ENCODE results near the gene PSMF1.

PSMF1 gene

DNA sequence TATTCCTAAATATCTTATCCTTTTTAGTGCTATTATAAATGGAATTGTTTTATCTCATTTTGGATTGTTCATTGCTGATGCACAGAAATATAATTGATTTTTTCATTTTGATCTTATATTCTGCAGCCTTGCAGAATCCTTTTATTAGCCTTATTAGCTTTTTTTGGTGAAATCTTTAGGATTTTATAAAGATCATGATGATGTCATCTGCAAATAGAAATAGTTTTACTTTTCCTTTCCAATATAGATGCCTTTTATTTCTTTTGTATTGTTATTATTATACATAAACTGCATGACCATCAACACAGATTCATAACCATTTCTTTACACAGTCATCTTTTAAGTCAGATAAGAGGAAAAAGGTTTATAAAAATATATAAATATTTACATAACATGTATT, 16.9 kb upstream of the PSMF1 start:
- Histone ChIP-seq H3K79me2 (ENCODE audit: insufficient read depth, low read length) (no peaks in the 10 kb centered on the region), H3K4me2 (ENCODE audit: low read length) (no peak overlapping the region), H4K20me1 (ENCODE audit: insufficient read depth, low read length) (no peaks in the 10 kb centered on the region), H3K9ac (ENCODE audit: low read length) (no peak overlapping the region), H2AFZ (ENCODE audit: low read length) (no peak overlapping the region), H3K4me3 (ENCODE audit: low read depth, low read length, poor library complexity, severe bottlenecking) (no peak overlapping the region), H3K27ac (ENCODE audit: low read depth, low read length, poor library complexity, severe bottlenecking) (no peak overlapping the region), H3K9me3 (ENCODE audit: low read length) (peaks cover 4% of the 10 kb centered on the region), H3K4me1 (ENCODE audit: insufficient read depth, low read length, severe bottlenecking) (no peaks in the 10 kb centered on the region), H3K9me2 (ENCODE audit: low read depth, low read length) (no peaks in the 10 kb centered on the region), H3K27me3 (ENCODE audit: insufficient read depth, low read length) (peaks cover 4% of the 10 kb centered on the region), H3K36me3 (ENCODE audit: insufficient read depth, low read length) (no peaks in the 10 kb centered on the region; the same call in 1 of the 2 replicates), H3F3A (ENCODE audit: insufficient read depth, low read length) (no peaks in the 10 kb centered on the region)
- TF ChIP-seq EZH2 (IDR thresholded peaks at IDR 0.05; ENCODE audit: borderline replicate concordance, low read length), result no peak

DNA sequence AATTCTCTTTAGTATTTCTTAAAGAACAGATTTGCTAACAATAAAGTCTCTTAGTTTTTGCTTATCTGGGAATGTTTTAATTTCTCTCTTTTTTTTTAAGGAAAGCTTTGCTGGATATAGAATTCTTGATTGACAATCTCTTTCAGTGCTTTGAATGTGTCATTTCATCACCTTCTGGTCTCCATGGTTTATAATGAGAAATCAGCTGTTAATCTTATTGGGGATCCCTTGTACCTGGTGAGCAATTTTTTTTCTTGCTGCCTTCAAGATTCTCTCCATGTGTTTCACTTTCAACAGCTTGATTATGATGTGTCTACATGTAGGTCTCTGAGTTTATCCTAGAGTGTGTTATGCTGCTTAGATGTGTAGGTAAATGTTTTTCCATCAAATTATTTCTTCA, 16.4 kb upstream of the PSMF1 start:
- Histone ChIP-seq H3K79me2 (ENCODE audit: insufficient read depth, low read length) (no peaks in the 10 kb centered on the region), H3K27ac (ENCODE audit: low read depth, low read length, poor library complexity, severe bottlenecking) (no peak overlapping the region), H3K9me2 (ENCODE audit: low read depth, low read length) (no peaks in the 10 kb centered on the region), H3K9me3 (ENCODE audit: low read length) (peaks cover 4% of the 10 kb centered on the region), H2AFZ (ENCODE audit: low read length) (no peak overlapping the region), H3F3A (ENCODE audit: insufficient read depth, low read length) (no peaks in the 10 kb centered on the region), H3K4me1 (ENCODE audit: insufficient read depth, low read length, severe bottlenecking) (no peaks in the 10 kb centered on the region), H3K4me2 (ENCODE audit: low read length) (no peak overlapping the region), H3K36me3 (ENCODE audit: insufficient read depth, low read length) (no peaks in the 10 kb centered on the region; the same call in 1 of the 2 replicates), H3K9ac (ENCODE audit: low read length) (no peak overlapping the region), H3K4me3 (ENCODE audit: low read depth, low read length, poor library complexity, severe bottlenecking) (no peak overlapping the region), H4K20me1 (ENCODE audit: insufficient read depth, low read length) (no peaks in the 10 kb centered on the region), H3K27me3 (ENCODE audit: insufficient read depth, low read length) (peaks cover 4% of the 10 kb centered on the region)
- no peak for TF ChIP-seq CTCF (IDR thresholded peaks at IDR 0.05; ENCODE audit: low read length)
- no peak for TF ChIP-seq EZH2 (IDR thresholded peaks at IDR 0.05; ENCODE audit: borderline replicate concordance, low read length)

- no peak overlapping the region for H3K4me2 ChIP-seq (ENCODE audit: low read length)
- no peaks in the 10 kb centered on the region for H3K4me1 ChIP-seq (ENCODE audit: insufficient read depth, low read length, severe bottlenecking)
- H3K79me2 ChIP-seq (ENCODE audit: insufficient read depth, low read length), result no peaks in the 10 kb centered on the region
- peaks cover 4% of the 10 kb centered on the region for H3K9me3 ChIP-seq (ENCODE audit: low read length)
- H3F3A ChIP-seq (ENCODE audit: insufficient read depth, low read length), result no peaks in the 10 kb centered on the region
- no peak overlapping the region for H2AFZ ChIP-seq (ENCODE audit: low read length)
- H3K36me3 ChIP-seq (ENCODE audit: insufficient read depth, low read length), result no peaks in the 10 kb centered on the region; the same call in 1 of the 2 replicates
- H3K27ac ChIP-seq (ENCODE audit: low read depth, low read length, poor library complexity, severe bottlenecking), result no peak overlapping the region
- H4K20me1 ChIP-seq (ENCODE audit: insufficient read depth, low read length), result no peaks in the 10 kb centered on the region
- TF ChIP-seq CTCF (IDR thresholded peaks at IDR 0.05; ENCODE audit: low read length), result no peak
- TF ChIP-seq EZH2 (IDR thresholded peaks at IDR 0.05; ENCODE audit: borderline replicate concordance, low read length), result no peak
- no peak overlapping the region for H3K4me3 ChIP-seq (ENCODE audit: low read depth, low read length, poor library complexity, severe bottlenecking)
- no peak overlapping the region for H3K9ac ChIP-seq (ENCODE audit: low read length)
- H3K27me3 ChIP-seq (ENCODE audit: insufficient read depth, low read length), result no peaks in the 10 kb centered on the region
- H3K9me2 ChIP-seq (ENCODE audit: low read depth, low read length), result no peaks in the 10 kb centered on the region
Measured at GRCh38 chr20:1103751-1104150, 14.7 kb upstream of the PSMF1 start.

- Histone ChIP-seq H3K9me2 (ENCODE audit: low read depth, low read length) (no peaks in the 10 kb centered on the region), H3K27ac (ENCODE audit: low read depth, low read length, poor library complexity, severe bottlenecking) (no peak overlapping the region), H3K4me1 (ENCODE audit: insufficient read depth, low read length, severe bottlenecking) (no peaks in the 10 kb centered on the region), H3K9me3 (ENCODE audit: low read length) (peaks cover 4% of the 10 kb centered on the region), H4K20me1 (ENCODE audit: insufficient read depth, low read length) (no peaks in the 10 kb centered on the region), H3K36me3 (ENCODE audit: insufficient read depth, low read length) (no peaks in the 10 kb centered on the region; the same call in 1 of the 2 replicates), H3K9ac (ENCODE audit: low read length) (no peak overlapping the region), H3F3A (ENCODE audit: insufficient read depth, low read length) (no peaks in the 10 kb centered on the region), H3K79me2 (ENCODE audit: insufficient read depth, low read length) (no peaks in the 10 kb centered on the region), H2AFZ (ENCODE audit: low read length) (no peak overlapping the region), H3K4me2 (ENCODE audit: low read length) (no peak overlapping the region), H3K27me3 (ENCODE audit: insufficient read depth, low read length) (no peaks in the 10 kb centered on the region), H3K4me3 (ENCODE audit: low read depth, low read length, poor library complexity, severe bottlenecking) (no peak overlapping the region)
- TF ChIP-seq EZH2 (IDR thresholded peaks at IDR 0.05; ENCODE audit: borderline replicate concordance, low read length) (no peak), CTCF (IDR thresholded peaks at IDR 0.05; ENCODE audit: low read length) (no peak)
Measured at GRCh38 chr20:1105599-1106194, 12.7 kb upstream of the PSMF1 start.

All from OCI-LY1 (cell line).